Stimulated activated CD4-positive, alpha-beta T cell treated with anti-CD3 and anti-CD28 coated beads, TNF-alpha, amount 100 ng/mL, for 48 hours (primary cell): ENCODE data around the gene ARAP3.

Source experiments
- DNase-seq, 3 donors: peaks; one replicate each; pipeline ENCODE4 v3.0.0-alpha.2; 2020; ENCODE audit warnings: low read depth in 3 of 3

The ARAP3 gene

DNA sequence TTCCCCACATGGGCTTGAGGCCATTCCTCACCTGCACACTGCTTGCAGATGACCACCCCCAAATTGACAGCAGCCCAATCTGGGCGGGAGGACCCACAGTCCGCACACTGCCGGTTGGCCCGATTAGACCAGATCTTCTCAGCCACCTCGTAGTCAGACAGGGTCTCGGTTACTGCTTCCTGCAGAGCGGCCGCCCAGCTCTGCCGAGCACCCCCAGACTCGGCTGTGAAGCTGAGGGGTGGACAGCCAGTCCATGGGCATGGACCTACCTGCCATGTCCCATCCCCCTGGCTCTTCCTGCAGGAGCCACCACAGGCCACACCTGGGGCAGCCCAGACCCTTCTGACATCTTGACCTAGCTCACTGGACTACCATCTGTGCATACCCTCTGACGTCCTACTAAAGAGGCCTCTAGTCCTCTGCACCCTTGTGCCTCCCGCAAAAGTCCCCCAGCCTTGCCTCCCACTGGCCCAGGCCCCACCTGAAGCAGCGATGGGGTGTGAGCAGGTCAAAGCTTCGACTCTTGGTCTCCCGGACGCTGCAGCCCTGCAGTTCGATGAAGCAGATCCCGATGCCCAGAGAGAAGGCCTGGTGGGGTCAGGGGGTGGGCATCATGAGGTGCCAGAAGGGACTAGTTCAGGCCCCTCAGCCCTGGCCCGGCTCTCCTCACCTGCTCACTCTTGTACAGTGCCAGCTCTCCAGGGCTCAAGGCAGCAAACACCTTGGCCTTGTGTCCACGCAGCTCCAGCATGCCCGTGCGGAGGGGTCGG is 9.8 kb downstream of the ARAP3 start:
- no peak for DNase-seq

DNA sequence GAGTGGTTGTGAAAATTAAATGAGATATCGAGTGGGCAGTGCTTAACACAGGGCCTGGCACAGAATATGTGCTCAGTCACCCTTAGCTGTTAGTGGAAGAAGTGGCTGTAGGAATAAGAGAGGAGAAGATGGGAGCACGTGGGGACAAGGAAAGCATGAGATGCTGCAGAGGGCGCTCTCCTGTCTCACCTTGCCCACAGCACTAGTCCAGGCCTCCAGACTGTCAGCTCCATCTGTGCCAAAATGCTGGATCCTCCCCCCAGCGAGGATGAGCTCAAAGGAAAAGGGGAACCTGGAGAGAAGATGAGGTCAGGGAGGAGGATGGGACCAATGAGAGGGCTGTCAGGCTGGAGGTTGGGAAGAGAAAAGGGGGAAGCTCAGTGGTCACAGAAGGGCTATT is 12.5 kb downstream of the ARAP3 start:
- DNase-seq: no peak

- DNase-seq: no peak
Observed at GRCh38 chr5:141668601-141669265, 13.3 kb downstream of the ARAP3 start.

GRCh38 chr5:141665995-141666940 is 15.8 kb downstream of the ARAP3 start:
- DNase-seq: no peak

DNA sequence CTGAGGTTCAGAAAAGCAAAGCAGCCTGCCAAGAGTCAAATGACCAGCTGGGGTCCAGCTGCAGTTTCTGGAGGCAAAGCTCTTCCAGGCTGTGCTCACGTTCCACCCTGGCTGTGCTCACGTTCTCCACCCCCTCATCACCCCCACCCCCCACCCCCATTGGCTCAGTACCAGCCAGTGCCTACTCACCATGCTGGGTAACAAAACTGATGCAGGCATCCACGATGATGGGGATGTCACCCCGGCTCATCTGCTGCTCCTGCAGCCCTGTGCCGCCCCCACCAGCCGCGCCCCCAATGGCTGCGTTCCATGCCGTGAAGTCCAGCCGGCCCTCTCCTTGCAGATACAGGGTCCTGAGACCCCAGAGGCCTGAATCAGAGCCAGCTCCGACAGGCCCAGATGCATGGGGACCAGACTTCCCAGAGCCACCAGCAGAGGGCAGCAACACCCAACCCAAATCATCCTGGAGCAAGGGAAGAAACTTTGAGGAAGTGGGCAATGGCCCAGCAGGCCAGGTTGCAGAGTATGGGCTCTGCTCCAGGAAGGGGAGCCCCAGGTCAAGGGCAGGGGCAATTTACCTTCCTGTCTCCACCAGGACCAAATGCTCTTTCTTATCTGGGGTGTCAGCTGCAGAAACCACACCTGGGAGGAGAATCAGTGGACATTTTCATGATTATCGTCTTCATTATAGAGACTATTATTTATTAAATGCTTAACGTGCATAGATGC is 17.1 kb downstream of the ARAP3 start:
- peak; percentile 53 to 69 (median 60) for DNase-seq

DNA sequence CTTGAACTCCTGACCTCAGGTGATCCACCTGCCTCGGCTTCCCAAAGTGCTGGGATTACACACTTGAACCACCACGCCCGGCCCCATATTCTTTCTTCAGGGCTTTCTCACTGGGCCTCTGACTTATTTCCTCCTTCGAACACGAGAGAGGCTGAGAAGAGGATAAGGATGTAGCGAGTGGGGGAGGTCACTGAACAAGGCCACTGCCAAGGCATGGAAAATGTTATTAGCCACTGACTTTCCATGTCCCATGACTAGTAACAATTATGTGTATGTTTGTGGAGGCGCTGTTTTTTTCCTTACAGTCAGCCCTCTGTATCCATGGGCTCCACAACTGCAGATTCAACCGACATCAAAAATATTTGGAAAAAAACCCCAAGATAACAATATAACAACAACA is 18.5 kb downstream of the ARAP3 start:
- DNase-seq: no peak

DNA sequence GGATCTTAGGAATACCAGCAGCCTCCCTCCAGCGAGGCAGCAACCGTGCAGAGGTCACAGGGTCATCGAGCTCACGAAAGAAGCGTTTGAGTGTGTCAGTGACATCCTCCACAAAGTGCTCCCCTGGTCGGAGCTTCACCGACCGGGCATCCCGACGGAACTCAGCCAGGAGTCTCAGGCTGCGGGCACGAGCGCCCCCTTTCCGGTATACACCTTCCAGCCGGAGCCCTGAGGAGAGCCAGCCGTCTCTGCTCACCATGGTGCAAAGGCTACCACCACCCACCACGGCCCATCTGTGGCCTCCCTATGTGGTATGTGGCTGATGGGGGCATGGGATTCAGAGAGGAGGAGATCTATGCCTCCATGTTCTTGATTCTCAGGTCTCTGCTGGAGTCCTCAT is 20.0 kb downstream of the ARAP3 start:
- no peak for DNase-seq

DNA sequence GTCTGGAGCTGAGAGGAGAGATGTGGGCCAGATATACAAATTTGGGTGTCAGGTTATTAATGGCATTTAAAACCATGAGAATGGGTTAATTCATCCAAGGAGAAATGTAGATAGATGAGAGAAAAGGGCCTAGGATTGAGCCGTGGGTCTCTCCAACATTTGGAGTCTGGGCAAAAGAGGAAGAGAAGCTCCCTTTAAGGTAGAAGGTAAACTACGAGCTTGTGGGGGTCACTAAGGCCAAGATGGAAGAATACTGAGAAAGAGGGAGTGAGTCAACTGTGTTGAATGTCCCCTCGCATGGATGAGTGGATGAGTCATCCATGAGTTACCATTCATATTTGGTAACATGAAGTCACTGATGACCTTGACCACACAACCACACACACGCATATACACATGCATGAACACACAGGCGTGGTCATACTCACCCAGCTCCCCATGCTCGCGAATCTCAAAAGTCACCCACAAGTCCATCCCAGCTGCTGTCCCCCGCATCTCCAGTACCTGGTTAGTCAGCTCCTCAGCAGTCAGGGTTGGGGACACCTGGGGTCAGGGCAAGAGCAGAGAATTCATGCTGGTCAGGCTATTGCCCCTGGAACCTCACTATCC is 24.0 kb downstream of the ARAP3 start:
- no peak for DNase-seq

GRCh38 chr5:141657404-141657803 is 24.6 kb downstream of the ARAP3 start:
- no peak for DNase-seq

GRCh38 chr5:141656396-141656795 is 25.6 kb downstream of the ARAP3 start:
- no peak for DNase-seq

DNA sequence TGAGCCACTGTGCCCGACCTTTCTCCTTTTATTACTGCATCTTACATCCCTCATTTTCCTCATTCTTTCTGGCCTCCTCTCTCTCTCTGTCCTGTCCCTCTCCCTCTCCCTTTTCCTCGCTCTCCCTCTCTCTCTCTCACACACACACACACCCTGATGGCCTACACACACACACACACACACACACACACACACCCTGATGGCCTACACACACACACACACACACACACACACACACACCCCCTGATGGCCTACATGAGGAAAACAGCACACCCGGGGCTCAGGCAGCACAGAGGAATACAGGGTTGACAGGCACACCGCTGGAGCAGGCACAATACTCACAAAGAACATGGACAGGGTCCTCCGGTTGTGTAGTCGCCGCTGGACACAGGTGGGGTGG is 27.0 kb downstream of the ARAP3 start:
- no peak for DNase-seq

DNA sequence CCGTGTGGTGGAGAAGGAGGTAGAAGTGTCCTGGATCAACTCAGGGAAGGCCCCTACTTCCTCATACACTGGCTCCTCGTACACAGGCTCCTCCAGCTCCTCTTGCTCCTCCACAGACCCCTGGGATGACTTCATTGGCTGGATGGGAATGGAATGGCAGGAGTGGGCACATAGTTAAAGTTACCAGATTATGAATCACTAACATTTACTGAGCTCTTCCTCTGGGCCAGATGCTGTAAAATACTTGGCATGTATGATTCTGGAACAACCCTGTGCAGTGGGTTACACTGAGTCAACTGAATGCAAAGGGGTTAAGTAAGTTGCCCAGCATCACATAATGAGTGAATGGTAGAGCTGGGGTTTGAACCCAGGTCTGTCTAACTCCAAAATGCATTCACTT is 27.7 kb downstream of the ARAP3 start:
- no peak for DNase-seq

DNA sequence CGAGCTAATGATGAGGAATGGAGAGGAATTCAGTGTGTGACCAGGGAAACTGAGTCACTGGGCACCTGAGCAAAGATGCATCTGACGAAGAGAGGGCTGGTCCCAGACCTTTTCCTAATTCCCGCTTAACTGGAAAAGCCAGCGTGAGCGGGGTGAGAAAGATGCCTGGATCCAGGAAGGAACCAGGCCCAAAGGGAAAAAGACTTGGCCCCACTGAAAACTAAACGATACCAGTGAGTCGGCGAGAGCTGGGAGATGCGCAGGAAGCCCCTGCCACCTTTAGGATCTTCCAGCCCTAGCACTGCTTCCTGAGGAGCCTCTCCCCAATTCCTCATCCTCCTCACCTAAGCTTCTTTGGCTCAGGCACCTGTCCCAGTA is 30.3 kb downstream of the ARAP3 start:
- DNase-seq: no peak

DNA sequence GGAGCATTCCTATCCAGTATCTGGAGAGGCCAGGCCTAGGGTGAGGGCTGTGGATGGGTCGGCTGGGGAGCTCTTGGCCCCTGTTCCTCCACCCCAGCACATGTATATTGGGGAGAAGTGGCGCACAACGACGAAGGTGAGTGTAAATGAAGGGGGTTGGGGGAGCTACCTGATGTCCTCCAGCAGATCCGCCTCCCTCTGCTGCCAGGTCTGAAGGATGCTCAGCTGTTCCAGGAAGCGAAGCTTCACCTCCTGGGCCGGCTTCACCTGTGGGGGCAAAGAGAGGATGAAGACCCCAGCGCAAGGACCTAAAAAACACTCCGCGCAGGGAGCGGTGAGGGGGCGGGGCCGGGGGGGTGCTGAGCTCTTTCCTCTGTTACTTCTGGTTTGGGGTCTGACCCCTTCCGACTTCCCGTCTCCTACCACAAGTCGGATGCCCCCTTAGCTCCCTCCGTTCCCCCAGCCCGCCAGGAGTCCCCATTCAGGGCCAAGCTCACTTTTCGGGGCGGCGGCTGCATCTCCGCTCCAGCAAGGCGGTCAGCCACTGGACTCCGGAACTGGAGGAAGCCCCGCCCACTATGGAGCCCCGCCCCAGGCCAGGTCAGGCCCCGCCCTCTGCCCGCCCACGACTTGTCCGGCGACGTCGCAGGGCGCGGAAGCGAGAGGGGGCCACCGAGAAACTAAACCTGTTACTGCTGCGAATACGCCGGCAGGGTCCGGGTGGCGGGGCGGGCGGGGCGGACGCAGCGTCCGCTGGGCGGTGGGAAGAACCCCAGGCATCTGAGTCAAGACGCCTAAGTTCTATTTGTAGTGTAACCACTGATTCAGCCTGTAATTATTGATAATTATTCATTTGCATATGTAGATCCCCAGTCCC is 30.9 kb downstream of the ARAP3 start, which contains the start of gene FCHSD1:
FCHSD1 (minus strand) TSS at position 568 of the 877 bp plus-strand sequence; CDS start at position 518, 50 bp downstream.
- DNase-seq: peak; percentile 71 to 80 (median 71)

DNA sequence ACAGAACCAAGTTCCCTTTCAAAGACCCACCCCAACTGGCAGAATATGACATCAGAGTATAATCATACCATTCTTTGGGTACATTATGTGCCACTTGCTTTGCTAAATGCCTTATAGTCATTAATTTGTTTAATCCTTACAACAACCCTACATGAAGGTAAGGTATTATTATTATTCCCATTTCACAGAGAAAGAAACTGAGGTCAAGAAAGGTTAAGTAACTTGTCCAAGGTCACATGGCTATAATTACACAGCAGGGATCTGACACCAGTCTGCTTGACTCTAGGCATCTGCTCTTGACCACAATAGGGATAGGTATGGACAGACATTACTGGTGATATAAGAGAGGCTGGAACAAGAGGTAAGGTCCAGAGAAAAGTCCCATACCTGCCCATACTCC is 32.1 kb downstream of the ARAP3 start:
- DNase-seq: no peak

DNA sequence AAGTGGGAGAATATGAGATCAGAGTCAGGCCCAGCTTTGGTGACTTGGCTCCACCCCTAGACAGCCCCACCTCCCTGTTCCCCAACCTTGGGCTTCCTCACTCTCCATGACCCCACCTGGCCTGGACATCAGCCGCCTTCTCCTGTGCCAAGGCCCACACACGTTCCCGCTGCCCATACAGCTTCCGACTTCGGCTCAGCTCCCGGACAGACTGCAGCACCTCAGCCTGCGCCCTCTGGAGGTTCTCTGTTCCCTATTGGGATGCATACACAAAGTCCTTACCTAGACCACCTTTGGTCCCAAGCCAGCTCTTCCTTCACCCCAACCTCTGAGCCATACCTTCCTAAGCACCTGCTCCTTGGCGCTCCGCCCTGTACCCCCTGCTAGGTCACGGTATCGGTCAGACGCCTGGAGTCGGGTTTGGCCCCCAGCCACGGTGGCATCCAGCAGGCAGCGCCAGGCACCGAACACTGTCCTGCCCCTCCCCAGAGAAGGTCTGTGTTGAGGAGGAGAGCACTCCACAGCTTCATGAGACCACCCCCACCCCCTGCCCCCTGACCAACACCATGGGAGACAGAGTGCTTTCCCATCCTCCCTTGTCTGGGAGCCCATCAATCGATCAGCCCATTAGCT is 32.9 kb downstream of the ARAP3 start:
- no peak for DNase-seq

DNA sequence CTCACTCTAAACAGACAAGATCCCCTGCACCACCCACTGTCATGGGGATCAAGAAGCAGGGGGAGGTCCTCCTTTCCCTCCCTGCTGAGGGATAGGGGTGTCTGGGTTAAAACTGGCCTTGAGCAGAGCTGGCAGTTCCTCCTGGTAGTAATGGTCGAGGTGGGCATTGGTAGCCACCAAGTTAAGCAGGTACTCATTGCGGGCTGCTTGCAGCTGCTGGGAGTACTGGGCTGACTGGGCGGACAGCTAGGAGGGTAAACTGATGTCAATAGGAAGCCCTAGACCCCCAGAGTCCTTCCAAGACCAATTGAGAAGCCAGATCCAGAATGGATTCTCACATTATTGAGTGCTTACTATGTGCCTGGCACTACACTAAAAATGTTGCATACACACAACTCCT is 34.2 kb downstream of the ARAP3 start:
- DNase-seq: no peak

DNA sequence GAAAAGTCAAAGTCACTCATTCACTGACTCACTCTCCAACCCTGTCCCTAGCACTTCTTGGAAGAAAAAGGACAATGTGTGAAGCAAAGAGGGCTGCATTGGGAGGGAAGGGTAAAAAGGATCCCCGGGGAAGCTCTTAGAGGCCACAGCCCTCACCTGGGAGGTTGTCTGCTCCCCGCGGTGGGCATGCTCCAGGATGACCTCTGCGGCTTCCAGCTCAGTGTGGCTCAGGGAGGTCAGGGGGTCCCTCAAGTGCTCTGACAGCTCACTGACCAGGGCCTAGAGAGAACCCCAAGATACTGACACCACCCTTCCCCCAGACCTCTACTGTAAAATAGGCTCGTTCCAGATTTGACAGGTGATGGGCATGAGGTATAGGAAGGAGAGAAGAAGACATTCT is 34.8 kb downstream of the ARAP3 start:
- no peak for DNase-seq

DNA sequence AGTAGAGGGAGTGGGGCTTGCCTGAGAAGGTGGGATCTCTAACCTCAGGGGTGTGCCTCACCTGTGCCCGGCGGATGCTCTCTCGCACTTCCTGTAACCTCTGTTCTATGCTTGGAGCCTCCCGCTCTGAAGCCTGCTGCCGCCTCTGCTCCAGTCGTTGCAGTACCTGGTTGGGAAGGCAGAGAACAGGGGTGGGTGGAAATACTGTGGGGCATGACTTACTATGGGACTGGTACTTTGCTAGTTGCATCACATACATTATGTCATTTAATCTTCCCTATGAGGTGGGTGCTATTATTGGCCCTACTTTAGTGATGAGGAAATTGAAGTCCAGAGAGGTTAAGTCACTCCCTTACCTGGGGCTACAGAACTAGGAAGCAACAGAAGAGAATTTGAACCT is 36.0 kb downstream of the ARAP3 start:
- no peak for DNase-seq
